GM19240 (cell line): ENCODE measurements around the gene KCNJ16.

Source experiments
- DNase-seq: peaks from one replicate; pipeline ENCODE4 v3.0.0; 2011; ENCODE audit warnings: low spot score; ENCODE audit not compliant: insufficient read length

Gene KCNJ16

GRCh38 chr17:70070305-70071027 lies 4.6 kb upstream of the KCNJ16 start:
- no peak for DNase-seq

- DNase-seq: no peak
These were observed 3.9 kb upstream of the KCNJ16 start for GRCh38 chr17:70071127-70071526.

- DNase-seq: no peak
These were observed 3.4 kb upstream of the KCNJ16 start for GRCh38 chr17:70071620-70072019.

- DNase-seq: no peak
These were observed 2.3 kb upstream of the KCNJ16 start for GRCh38 chr17:70072546-70073309.

GRCh38 chr17:70073310-70073709 lies 1.7 kb upstream of the KCNJ16 start:
- no peak for DNase-seq

GRCh38 chr17:70073799-70074198 lies 1.2 kb upstream of the KCNJ16 start:
- no peak for DNase-seq

- DNase-seq: no peak
These were observed 692 bp upstream of the KCNJ16 start for GRCh38 chr17:70074236-70074830.

- DNase-seq: no peak
These were observed 1.2 kb downstream of the KCNJ16 start for GRCh38 chr17:70076189-70076588.

- DNase-seq: no peak
These were observed 1.8 kb downstream of the KCNJ16 start for GRCh38 chr17:70076831-70077230.

- DNase-seq: no peak
These were observed 3.5 kb downstream of the KCNJ16 start for GRCh38 chr17:70078549-70078948.

- no peak for DNase-seq
These were observed 4.0 kb downstream of the KCNJ16 start for GRCh38 chr17:70078994-70079531.

- DNase-seq: no peak
These were observed 5.7 kb downstream of the KCNJ16 start for GRCh38 chr17:70080541-70081347.

- no peak for DNase-seq
These were observed 6.9 kb downstream of the KCNJ16 start for GRCh38 chr17:70081885-70082284.

GRCh38 chr17:70084476-70084875 lies 9.5 kb downstream of the KCNJ16 start:
- no peak for DNase-seq

GRCh38 chr17:70086516-70086915 lies 11.5 kb downstream of the KCNJ16 start:
- DNase-seq: no peak

- DNase-seq: no peak
These were observed 14.6 kb downstream of the KCNJ16 start for GRCh38 chr17:70089513-70090148.

GRCh38 chr17:70091005-70091568 lies 16.1 kb downstream of the KCNJ16 start:
- DNase-seq: no peak

GRCh38 chr17:70091696-70092095 lies 16.7 kb downstream of the KCNJ16 start:
- DNase-seq: no peak

GRCh38 chr17:70093163-70093562 lies 18.1 kb downstream of the KCNJ16 start:
- DNase-seq: no peak

- no peak for DNase-seq
These were observed 20.4 kb downstream of the KCNJ16 start for GRCh38 chr17:70095455-70095854.

- no peak for DNase-seq
These were observed 21.8 kb downstream of the KCNJ16 start for GRCh38 chr17:70096861-70097260.
